PC-3 (cell line): ENCODE results near the gene SLC15A3.

ENCODE experiments used
- EZH2 ChIP-seq: fragments of 300-600 bp; sonication (generic); IDR thresholded peaks from one replicate; pipeline ENCODE4 v1.6.1; 2017; ENCODE audit warnings: antibody characterized with exemption, mild to moderate bottlenecking, low read length; ENCODE audit not compliant: unreplicated experiment
- EZH2phosphoT487 ChIP-seq: fragments of 300-600 bp; sonication (generic); IDR thresholded peaks from 2 replicates; pipeline ENCODE4 v1.6.1; 2018; ENCODE audit warnings: mild to moderate bottlenecking, antibody characterized with exemption, low read length, borderline replicate concordance
- TF ChIP-seq, protein P1 (sequence below): fragments of 300-600 bp; sonication (generic); conservative IDR thresholded peaks from 2 replicates; pipeline ENCODE4 v1.5.1; 2017; ENCODE audit warnings: antibody characterized with exemption, low read depth, mild to moderate bottlenecking, low read length

DNA sequence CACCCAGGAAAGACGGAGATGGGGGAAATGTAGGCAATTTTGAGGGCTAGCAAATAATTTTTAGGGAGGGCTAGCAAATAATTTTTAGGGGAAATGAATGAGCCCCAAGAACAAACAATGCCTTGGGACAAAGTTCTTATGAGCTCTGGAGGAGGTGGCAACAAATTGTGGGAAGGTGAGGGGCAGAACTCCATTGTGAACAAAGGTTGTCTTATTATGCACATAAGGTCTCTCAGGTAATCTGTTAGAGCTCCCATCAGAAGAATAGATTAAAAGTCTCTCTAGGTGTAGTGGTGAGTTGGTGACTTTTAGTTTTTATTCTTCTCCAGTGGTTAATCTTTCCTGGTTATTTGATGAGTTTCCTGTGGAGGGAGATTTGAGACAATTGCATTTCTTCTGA, 43.2 kb downstream of the SLC15A3 start:
- TF ChIP-seq, protein P1, sequence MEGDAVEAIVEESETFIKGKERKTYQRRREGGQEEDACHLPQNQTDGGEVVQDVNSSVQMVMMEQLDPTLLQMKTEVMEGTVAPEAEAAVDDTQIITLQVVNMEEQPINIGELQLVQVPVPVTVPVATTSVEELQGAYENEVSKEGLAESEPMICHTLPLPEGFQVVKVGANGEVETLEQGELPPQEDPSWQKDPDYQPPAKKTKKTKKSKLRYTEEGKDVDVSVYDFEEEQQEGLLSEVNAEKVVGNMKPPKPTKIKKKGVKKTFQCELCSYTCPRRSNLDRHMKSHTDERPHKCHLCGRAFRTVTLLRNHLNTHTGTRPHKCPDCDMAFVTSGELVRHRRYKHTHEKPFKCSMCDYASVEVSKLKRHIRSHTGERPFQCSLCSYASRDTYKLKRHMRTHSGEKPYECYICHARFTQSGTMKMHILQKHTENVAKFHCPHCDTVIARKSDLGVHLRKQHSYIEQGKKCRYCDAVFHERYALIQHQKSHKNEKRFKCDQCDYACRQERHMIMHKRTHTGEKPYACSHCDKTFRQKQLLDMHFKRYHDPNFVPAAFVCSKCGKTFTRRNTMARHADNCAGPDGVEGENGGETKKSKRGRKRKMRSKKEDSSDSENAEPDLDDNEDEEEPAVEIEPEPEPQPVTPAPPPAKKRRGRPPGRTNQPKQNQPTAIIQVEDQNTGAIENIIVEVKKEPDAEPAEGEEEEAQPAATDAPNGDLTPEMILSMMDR: no peak
- TF ChIP-seq EZH2 (no peak), EZH2phosphoT487 (no peak)
